ENCODE results near the gene IQSEC1. TPM values are rescaled to one million over a fixed set of nuclear protein-coding genes. Genes with fewer than 3 reads are reported as not detected.

IQSEC1 gene
- total and polyA plus RNA-seq, 2 of the 8 experiments (the other 6 are each of a cell fraction or from before 2014, with no cell fraction given), result 6.8 to 28.8 TPM

DNA sequence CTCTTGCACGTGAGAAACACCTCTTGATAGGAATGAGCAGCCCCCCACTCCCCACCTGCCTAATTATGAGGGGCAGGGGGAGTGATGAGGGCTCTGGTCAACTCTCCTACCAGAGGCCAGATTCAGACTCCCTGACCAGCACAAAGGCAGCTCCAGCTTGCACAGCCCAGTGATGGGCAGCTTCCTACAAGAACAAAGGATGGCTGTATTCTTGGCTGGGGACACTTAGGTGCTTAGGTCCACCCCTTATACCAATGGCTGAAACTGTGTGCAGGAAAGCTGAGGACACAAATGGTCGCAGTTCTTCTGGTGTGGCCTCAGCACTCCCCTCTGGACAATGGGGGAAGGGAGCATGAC is 81.8 kb downstream of the IQSEC1 start (continued):
- TF ChIP-seq CHD7 (IDR thresholded peaks at IDR 0.05; ENCODE audit: insufficient replicate concordance, low read length), result no peak
